ENCODE data around the gene ISLR.

- TF ChIP-seq, protein P1, sequence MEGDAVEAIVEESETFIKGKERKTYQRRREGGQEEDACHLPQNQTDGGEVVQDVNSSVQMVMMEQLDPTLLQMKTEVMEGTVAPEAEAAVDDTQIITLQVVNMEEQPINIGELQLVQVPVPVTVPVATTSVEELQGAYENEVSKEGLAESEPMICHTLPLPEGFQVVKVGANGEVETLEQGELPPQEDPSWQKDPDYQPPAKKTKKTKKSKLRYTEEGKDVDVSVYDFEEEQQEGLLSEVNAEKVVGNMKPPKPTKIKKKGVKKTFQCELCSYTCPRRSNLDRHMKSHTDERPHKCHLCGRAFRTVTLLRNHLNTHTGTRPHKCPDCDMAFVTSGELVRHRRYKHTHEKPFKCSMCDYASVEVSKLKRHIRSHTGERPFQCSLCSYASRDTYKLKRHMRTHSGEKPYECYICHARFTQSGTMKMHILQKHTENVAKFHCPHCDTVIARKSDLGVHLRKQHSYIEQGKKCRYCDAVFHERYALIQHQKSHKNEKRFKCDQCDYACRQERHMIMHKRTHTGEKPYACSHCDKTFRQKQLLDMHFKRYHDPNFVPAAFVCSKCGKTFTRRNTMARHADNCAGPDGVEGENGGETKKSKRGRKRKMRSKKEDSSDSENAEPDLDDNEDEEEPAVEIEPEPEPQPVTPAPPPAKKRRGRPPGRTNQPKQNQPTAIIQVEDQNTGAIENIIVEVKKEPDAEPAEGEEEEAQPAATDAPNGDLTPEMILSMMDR (conservative IDR thresholded peaks at IDR 0.05), result no peak
- TF ChIP-seq EZH2 (IDR thresholded peaks at IDR 0.05; ENCODE audit: low read depth), result no peak
These were observed 22.7 kb downstream of the ISLR start for GRCh38 chr15:74196175-74196574.

Measured in PC-9 (cell line).